GDM1 (cell line): ENCODE results near the gene NPB.

Experiments
- DNase-seq: peaks from one replicate; lab custom pipeline; 2025; lab: John Stamatoyannopoulos, UW

Gene NPB

GRCh38 chr17:81869221-81870130 is 32.6 kb upstream of the NPB start:
- DNase-seq = no peak

DNA sequence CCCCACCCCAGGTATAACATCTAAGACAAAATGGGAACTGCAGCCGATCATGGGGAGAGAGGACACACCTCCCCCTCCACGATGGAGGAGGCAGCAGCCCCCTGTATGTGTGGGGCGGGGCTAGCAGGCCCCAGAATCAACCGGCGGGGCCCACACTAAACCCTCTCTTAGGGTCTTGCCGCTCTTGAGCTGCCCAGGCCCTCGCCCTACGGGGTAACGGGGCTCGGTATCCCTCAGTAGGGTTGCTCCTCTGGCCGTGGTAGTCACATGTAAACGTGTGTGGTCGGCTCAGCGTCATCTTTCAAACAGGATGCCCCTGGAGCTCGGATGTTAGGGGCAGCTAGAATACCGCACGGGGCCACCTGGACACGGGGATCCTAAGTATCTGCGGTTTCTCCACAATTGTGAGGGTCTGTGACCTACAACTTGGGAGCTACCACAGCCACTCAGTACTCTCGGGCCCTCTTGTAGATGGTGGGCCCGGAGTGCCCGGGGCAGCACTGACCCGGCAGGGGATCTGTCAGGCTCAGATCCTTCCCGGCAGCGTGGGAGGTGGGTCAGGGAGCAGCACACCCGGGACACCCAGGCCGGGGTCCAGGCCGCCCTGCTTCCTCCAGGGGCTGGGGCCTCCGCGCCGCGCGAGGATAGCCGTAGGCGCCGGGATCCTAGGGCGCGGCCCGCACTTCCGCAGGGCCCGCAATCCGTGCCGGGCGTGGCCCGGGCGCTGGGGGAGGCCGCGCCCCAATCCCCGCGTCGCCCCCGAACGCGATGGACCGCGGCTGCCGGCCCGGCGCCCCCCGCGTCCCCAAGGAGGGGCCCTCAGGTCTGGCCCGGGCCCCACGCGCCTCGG is 31.7 kb upstream of the NPB start:
- DNase-seq = no peak

DNA sequence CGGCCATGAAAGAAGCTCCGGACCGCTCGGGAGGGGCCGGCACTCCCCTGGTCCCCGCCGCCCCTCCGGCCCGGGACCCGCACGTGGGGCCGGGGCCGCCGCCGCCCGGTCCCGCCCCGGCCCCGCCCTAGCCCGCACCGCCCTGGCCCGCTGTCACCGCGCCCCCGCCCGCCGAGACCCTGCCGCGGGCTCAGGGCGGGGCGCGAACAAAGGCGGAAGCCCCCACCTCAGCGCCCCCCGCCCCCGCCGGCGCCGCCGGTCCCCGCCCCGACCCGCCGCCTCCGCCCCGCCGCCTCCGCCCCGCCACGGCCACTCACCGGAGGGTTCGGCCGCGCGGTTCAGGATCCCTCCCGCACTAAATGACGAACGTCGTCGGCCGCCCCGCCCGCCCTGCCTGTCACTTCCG is 31.1 kb upstream of the NPB start, which contains the start of gene ARHGDIA:
Gene ARHGDIA, minus strand, starts transcription at position 357 of the 406 bp plus-strand sequence. CDS start 1,407 bp downstream, outside the sequence.
- no peak for DNase-seq

- DNase-seq = peak; percentile 88
These were observed 30.4 kb upstream of the NPB start for GRCh38 chr17:81871387-81872230.

GRCh38 chr17:81877569-81877968 is 24.5 kb upstream of the NPB start:
- no peak for DNase-seq

DNA sequence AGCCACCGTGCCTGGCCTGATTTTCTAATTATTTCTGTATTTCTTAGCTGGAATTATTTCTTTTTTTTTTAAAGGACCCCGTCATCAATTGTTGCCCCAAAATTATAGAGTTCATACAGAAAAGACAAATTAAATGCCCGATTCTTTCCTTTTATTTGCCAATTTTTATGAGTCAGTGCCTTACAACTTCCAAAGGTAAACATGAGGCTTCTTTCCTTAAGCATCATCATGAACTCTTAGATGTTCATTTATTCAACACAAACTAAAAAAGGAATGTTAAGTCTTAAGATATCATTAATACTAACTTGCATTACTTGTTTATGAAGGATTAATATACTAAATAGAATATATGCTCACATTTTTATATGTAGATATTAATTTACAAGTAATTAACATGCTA is 23.7 kb upstream of the NPB start:
- no peak for DNase-seq

DNA sequence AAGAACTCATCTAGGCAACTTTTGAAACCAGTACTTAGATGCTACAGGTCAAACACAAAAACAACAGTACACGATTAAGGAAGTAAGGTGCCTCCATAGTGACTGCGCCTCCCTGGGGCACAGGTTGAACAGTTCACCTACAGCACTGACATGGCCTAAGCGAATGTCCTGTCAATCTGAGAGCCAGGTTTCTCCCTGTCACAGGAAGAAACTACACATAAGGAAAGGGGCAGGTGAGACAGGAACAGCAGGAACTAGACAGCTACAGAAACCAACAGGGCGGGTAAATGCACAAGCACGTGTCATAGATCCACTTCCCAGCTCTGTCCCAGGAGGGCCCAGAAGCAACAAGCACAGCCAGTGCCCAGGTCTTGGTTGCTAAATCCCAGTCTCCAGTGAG is 22.9 kb upstream of the NPB start:
- no peak for DNase-seq

- no peak for DNase-seq
These were observed 17.5 kb upstream of the NPB start for GRCh38 chr17:81884520-81884919.

DNA sequence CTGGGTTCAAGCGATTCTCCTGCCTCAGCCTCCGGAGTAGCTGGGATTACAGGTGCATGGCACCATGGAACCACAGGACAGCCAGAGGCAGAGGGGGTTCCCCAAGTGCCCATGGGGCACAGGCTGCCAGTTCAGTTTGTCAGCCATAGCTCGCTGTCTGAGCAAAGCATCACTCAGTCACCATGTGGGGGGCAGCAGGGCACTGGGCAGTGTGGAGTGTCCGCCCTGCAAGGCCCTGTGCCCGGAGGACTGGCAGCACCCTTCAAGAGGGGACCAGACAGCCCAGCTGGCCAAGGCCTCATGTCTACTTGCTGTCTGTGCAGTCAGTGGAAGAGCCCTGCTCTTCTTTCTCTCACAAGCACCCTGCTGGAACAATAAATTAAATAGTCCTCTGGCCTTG is 17.1 kb upstream of the NPB start:
- DNase-seq = no peak

DNA sequence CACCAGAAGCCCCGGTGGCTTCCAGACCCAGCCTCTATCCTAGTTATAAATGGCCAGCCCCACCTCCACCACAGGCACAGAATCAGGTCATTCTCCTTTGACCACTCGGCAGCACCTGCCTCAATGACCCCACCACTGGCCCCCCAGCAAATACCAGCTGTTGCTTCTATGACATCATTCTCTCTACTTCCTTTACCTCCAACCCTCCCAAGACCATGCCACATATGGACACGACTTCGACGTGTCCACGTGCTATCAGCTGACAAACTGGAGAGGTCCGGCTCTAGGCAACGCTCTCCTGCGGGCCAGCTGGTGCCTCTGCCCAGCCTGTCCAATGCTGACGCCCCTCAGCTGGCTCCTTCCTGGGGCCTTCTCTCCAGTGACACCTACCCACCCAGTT is 16.6 kb upstream of the NPB start:
- no peak for DNase-seq

DNA sequence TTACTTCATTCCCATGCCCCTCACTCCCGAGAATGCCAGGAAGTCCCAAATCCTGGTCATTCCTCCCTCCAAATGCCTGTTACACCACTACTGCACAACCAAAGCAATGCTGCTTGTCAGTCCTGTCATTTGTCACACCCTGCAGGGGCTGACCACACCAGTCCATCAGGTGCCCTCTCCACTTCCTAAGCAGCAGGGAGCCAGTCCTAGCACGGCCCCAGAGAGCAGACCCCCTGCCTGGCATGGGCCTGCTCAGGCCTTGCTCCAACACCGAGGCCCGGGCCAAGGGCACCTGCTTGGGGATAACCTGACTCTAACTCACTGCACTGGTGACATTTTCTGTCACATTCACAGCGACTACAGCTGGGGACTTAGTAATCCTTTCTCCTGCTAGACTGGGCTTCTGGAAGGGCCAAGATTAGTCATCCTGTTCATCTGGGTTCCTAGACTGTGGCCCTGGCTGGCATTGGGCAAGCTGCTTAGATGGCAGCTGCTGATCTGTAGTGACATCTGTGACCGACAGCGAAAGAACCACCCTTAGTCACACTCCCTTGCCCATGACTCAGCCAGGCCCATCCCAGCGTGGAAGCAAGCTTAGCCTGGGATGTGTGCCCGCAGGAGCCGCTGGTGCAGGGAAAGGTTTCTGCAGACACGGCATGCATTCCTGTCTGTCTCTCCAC is 16.0 kb upstream of the NPB start:
- no peak for DNase-seq

- no peak for DNase-seq
These were observed 13.7 kb upstream of the NPB start for GRCh38 chr17:81888105-81888987.

GRCh38 chr17:81888988-81889595 is 12.9 kb upstream of the NPB start:
- DNase-seq = no peak

- no peak for DNase-seq
These were observed 12.4 kb upstream of the NPB start for GRCh38 chr17:81889602-81890001.

GRCh38 chr17:81890447-81891302 is 11.4 kb upstream of the NPB start:
- no peak for DNase-seq

- no peak for DNase-seq
These were observed 10.8 kb upstream of the NPB start for GRCh38 chr17:81891303-81891552.

DNA sequence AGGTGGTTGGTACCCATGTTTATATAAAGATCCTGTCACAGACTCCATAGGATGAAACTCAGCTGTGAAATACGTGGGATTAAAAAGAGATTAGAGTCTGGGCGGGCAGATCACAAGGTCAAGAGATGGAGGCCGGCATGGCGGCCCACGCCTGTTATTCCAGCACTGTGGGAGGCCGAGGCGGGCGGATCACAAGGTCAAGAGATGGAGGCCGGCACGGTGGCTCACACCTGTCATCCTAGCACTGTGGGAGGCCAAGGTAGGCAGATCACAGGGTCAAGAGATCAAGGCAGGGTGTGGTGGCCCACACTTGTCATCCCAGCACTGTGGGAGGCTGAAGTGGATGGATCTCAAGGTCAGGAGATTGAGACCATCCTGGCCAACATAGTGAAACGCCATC is 6.6 kb upstream of the NPB start:
- no peak for DNase-seq

DNA sequence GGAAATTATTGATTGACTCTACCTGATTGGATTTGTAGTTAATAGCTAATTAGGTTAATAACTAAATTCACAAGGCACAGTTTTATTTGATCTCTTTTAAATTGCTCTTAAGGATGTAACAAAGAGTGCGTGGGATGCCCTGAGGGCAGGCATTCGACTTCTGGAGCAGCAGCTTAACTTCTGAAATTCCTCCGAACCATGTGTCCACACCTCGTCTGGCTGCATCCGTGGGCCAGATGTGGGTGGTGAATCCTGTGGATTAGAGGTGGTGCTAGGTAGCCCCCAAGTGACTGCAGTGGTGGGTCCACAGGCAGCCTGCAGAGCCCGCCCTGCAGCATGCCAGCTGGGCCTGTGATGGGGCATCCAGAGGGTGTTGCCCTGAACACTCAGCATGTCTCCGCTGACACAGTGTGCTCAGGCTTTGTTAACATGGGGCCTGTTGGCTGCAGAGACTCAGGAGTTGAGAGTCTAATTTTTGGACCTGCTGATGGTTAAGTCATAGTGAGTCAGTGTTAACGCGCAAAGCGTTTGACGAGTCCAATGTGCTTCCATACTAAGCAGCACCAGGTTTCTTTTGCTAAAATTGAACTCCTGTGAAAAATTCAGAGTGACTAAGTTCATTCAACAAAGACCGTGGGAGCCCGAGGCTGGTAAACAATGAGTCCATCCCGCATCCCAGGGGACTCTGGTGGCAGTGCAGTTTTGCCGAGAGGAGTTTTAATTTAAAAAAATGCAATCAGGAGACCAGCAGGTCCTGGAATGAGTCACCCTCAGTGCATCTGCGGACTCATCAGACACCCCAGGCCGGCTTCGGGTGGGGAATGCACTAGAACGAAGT is 3.8 kb upstream of the NPB start:
- DNase-seq = no peak
